Motor neuron (in vitro differentiated cells): Measurements from ENCODE around the gene GAB4. TPM values are rescaled to one million over a fixed set of nuclear protein-coding genes. Genes with fewer than 3 reads are reported as not detected.

ENCODE experiments used
- ATAC-seq, 8 experiments: fragments of 200-7000 bp; cut with Tn5 transposase; replicated peaks in 6 of 8; 2 replicates each; pipeline ENCODE4 v1.8.0; 2021; ENCODE audit warnings: mild to moderate bottlenecking in 8 of 8, moderate library complexity in 8 of 8
- H3K27ac ChIP-seq, 2 donors: fragments of 250-450 bp; sonication (Bioruptor Pico); 2 replicates each; pipeline ENCODE4 v1.9.0; 2021; ENCODE audit warnings: antibody characterized with exemption in 2 of 2, mild to moderate bottlenecking in 2 of 2, moderate library complexity in 1 of 2
- H3K4me1 ChIP-seq, 2 donors: fragments of 250-450 bp; sonication (Bioruptor Pico); replicated peaks in 1 of 2; 2 replicates each; pipeline ENCODE4 v1.6.1; 2021; ENCODE audit warnings: antibody characterized with exemption in 2 of 2, mild to moderate bottlenecking in 2 of 2, moderate library complexity in 1 of 2
- H3K4me3 ChIP-seq, 5 donors: fragments of 250-450 bp; sonication (Bioruptor Pico); 2 replicates each; pipeline ENCODE4 v1.9.0; 2021; ENCODE audit warnings: antibody characterized with exemption in 5 of 5, mild to moderate bottlenecking in 5 of 5, moderate library complexity in 4 of 5
- WGBS, 10 experiments: fragments of 450-650 bp; shearing (Covaris generic); methylation state at CpG; one replicate each; pipeline ENCODE4 v1.0.0; 2022; 5-methylcytosine and 5-hydroxymethylcytosine counted together
- in situ Hi-C, 9 experiments: fragments of 400-800 bp; cut with MboI; loops; one replicate each; pipeline ENCODE4 v1.15.0; 2021; ENCODE audit warnings: low sequenced_read_pairs in 9 of 9, low pct_unique_long_range_greater_than_20kb in 2 of 9; ENCODE audit not compliant: unreplicated experiment in 9 of 9
- total RNA-seq, 8 experiments: library from RNA; unstranded; fragments of 300-600 nt; gene quantifications; 2 replicates each; pipeline versions ENCODE4 v1.2.3 to v1.2.4, GENCODE V29; 2022

Gene GAB4
- total RNA-seq, 8 experiments from 2014 or later, result 0.04 to 0.47 (median 0.25) TPM; not detected in 3

- H3K27ac ChIP-seq, result no peak overlapping the region
- H3K4me3 ChIP-seq, result no peak overlapping the region
- in situ Hi-C loops, result no loop called here
- H3K4me1 ChIP-seq, result no peaks in the 10 kb centered on the region
- 0 to 41% (median 17%) methylated on average over 1 to 2 of the region's 2 CpGs; no CpG with 5 or more reads in 7 of the 10 experiments for WGBS, 10 experiments
- ATAC-seq, result no peak
Observed at GRCh38 chr22:16973591-16974297, 34.3 kb downstream of the GAB4 start.

GRCh38 chr22:16972311-16972710, 35.7 kb downstream of the GAB4 start:
- in situ Hi-C loops, result no loop called here
- no peaks in the 10 kb centered on the region for H3K4me1 ChIP-seq
- H3K27ac ChIP-seq, result no peak overlapping the region
- H3K4me3 ChIP-seq, result no peak overlapping the region
- WGBS, 10 experiments, result 0 to 40% (median 38%) methylated on average over 1 of the region's 4 CpGs; no CpG with 5 or more reads in 7 of the 10 experiments
- no peak for ATAC-seq

GRCh38 chr22:16970446-16970845, 37.6 kb downstream of the GAB4 start:
- 0 to 57% (median 34%) methylated on average over 1 to 4 of the region's 4 CpGs; no CpG with 5 or more reads in 1 of the 10 experiments for WGBS, 10 experiments
- H3K4me3 ChIP-seq, result no peak overlapping the region
- no peak for ATAC-seq
- no peak overlapping the region for H3K27ac ChIP-seq
- in situ Hi-C loops, result no loop called here
- H3K4me1 ChIP-seq, result no peaks in the 10 kb centered on the region

- WGBS, 10 experiments, result 0 to 80% (median 18%) methylated on average over 1 to 7 of the region's 8 CpGs; no CpG with 5 or more reads in 3 of the 10 experiments
- Histone ChIP-seq H3K4me1 (no peaks in the 10 kb centered on the region), H3K27ac (no peak overlapping the region), H3K4me3 (no peak overlapping the region)
- in situ Hi-C loops, result no loop called here
- ATAC-seq, result no peak
Observed at GRCh38 chr22:16969508-16970327, 38.3 kb downstream of the GAB4 start.

DNA sequence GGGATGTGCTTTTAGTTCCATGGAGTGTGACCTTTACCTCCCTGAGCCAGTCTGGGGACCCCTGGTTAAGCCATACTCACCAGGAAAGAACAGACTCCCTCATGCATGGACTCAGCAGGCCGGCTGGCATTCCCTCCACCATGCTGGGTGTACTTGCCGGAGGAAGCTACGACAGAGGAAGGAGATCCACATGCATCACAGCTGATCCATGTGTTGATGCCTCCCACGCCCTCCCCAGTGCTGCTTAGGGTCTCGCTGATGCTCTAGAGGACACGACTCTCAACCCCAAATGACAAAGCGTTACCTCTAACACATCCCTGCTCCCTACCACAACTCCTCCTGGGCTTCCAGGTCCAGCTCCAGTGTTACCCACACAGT, 39.8 kb downstream of the GAB4 start:
- 28 to 75% (median 60%) methylated on average over 1 to 2 of the region's 7 CpGs; no CpG with 5 or more reads in 7 of the 10 experiments for WGBS, 10 experiments
- no peak for ATAC-seq
- no peak overlapping the region for H3K27ac ChIP-seq
- H3K4me3 ChIP-seq, result no peak overlapping the region
- in situ Hi-C loops, result no loop called here
- H3K4me1 ChIP-seq, result no peaks in the 10 kb centered on the region

DNA sequence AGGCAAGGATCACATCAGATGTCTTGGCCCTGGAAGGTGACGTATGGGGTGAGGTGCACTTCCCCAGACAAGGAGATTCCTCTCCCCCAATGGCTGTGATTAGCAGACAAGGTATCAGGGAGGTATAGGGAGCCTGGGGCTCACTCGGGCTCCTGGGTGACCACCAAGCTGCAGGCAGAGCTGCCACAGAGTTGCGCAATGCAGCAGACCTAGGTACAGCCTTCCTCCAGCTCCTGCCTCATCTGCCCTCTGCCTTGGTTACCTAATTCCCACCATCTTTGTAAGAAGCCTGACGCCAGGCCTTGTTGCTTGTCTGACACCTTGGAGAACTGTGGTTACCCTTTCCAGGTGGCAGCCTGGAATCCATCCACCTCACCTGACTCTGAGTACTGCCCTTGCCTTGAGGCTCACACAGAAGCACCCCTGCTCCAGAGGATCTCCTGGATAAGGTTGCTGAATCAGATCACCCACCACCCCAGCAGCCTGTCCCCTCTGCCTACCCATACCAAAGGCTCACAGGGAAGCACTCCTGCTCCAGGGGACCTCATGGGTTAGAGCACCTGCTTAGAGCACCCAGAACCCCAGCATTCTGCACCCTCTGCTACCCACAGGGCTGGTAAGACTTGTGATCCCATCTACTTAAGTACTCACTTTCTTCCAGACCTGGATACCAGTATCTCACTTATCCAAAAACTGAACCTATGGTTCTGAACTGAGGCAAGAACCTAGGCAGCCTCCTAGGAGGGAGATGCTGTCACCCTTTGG, 40.4 kb downstream of the GAB4 start:
- ATAC-seq, result no peak
- Histone ChIP-seq H3K4me3 (no peak overlapping the region), H3K27ac (no peak overlapping the region), H3K4me1 (no peaks in the 10 kb centered on the region)
- WGBS, 10 experiments, result 0 to 64% (median 27%) methylated on average over 1 to 3 of the region's 4 CpGs; no CpG with 5 or more reads in 4 of the 10 experiments
- in situ Hi-C loops, result no loop called here

- Histone ChIP-seq H3K27ac (no peak overlapping the region), H3K4me1 (no peaks in the 10 kb centered on the region), H3K4me3 (no peak overlapping the region)
- in situ Hi-C loops, result no loop called here
- ATAC-seq, result no peak
- WGBS, 10 experiments, result 0 to 100% (median 54%) methylated on average over 2 to 5 of the region's 6 CpGs; no CpG with 5 or more reads in 4 of the 10 experiments
Observed at GRCh38 chr22:16966251-16966650, 41.8 kb downstream of the GAB4 start.

GRCh38 chr22:16965560-16965959, 42.5 kb downstream of the GAB4 start:
- 0 to 70% (median 6%) methylated on average over 1 to 4 of the region's 5 CpGs; no CpG with 5 or more reads in 2 of the 10 experiments for WGBS, 10 experiments
- Histone ChIP-seq H3K27ac (no peak overlapping the region), H3K4me1 (no peaks in the 10 kb centered on the region), H3K4me3 (no peak overlapping the region)
- no peak for ATAC-seq
- in situ Hi-C loops, result no loop called here

DNA sequence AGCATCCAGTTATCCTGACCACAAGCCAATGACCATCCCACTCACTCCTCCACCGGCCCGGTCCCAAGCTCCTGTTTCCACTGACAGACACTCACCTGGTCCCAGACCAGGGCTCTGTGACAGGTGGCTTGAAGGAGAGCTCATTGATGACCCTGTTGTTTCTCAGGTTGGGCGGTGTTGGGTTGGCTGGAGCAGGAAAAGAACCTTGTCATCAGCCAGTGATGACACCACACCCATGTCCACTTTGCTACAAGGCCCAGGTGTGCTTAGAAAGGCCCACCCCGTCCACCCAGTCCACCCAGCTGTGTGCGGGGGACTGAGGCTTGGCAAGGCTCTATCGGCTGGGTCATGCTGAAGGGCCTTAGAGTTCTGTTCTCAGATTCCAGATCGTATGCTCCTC, 42.9 kb downstream of the GAB4 start:
- WGBS, 10 experiments, result 0 to 70% (median 11%) methylated on average over 1 to 4 of the region's 7 CpGs; no CpG with 5 or more reads in 2 of the 10 experiments
- no peak for ATAC-seq
- Histone ChIP-seq H3K4me1 (no peaks in the 10 kb centered on the region), H3K27ac (no peak overlapping the region), H3K4me3 (no peak overlapping the region)
- in situ Hi-C loops, result no loop called here

DNA sequence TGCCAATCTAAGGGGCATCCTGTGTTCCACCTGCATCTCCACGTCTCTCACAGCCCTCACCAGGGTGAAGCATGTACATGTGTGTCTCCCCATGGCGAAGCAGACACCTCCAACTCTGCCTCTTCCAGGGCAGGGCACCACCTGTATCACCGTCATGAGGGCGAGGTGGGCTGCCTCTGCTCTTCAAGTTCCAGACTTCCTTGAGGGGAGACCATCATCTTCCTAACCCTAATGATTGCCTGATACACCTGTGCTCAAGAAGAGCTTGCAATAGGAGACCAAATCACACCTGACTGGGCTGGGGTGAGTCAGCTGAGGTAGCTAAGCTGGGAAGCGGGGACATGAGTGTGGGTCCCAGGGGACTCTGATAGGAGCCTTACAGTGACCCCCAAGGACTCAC, 43.7 kb downstream of the GAB4 start:
- in situ Hi-C loops, result no loop called here
- Histone ChIP-seq H3K4me3 (no peak overlapping the region), H3K27ac (no peak overlapping the region), H3K4me1 (no peaks in the 10 kb centered on the region)
- ATAC-seq, result no peak
- WGBS, 10 experiments, result 22 to 81% (median 69%) methylated on average over 2 to 3 of the region's 5 CpGs; no CpG with 5 or more reads in 6 of the 10 experiments

DNA sequence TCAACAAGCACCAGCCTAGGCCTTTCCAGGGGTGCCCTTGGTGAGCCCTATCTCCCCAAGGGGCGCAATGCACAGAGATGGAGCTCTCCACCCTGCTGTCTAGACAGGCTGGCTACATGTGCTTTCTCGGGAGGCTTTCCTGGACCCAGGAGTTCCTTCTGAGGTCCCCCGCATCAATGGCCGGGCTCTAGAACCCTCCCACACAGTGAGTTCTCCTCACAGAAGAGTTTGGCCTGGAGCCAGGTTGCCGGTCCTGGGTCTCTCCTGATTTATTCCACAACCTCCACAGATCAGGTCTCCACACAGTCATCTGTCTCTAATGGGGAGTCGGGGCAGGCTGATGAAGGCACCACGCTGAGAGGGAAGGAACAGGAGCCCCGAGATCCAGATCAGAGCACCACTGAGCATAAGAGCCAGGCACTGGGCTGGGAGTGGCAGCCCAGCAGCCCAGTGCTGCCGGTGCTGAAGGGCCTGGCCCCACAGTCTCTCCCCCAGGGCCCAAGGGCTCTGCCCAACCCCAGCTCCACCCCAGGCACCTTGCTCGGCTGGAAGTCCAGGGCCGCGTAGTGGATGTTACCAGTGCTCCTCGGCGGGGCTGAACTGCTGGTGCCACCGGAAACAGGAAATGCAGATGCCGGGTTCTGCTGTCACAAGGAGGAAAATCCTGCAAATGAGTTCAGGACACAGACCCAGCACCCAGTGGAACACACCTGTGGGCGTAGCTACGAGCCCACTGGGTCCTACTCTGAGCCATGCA, 44.7 kb downstream of the GAB4 start:
- H3K27ac ChIP-seq, result no peak overlapping the region
- in situ Hi-C loops, result no loop called here
- H3K4me3 ChIP-seq, result no peak overlapping the region
- no peak for ATAC-seq
- 0 to 87% (median 69%) methylated on average over 1 to 6 of the region's 18 CpGs; no CpG with 5 or more reads in 3 of the 10 experiments for WGBS, 10 experiments
- H3K4me1 ChIP-seq, result no peaks in the 10 kb centered on the region

GRCh38 chr22:16962501-16962900, 45.5 kb downstream of the GAB4 start:
- H3K27ac ChIP-seq, result no peak overlapping the region
- no peak for ATAC-seq
- WGBS, 10 experiments, result 20 to 80% (median 68%) methylated on average over 3 to 4 of the region's 7 CpGs; no CpG with 5 or more reads in 7 of the 10 experiments
- H3K4me1 ChIP-seq, result no peaks in the 10 kb centered on the region
- in situ Hi-C loops, result no loop called here
- no peak overlapping the region for H3K4me3 ChIP-seq
